ENCODE measurements around the gene VAV1.

DNA sequence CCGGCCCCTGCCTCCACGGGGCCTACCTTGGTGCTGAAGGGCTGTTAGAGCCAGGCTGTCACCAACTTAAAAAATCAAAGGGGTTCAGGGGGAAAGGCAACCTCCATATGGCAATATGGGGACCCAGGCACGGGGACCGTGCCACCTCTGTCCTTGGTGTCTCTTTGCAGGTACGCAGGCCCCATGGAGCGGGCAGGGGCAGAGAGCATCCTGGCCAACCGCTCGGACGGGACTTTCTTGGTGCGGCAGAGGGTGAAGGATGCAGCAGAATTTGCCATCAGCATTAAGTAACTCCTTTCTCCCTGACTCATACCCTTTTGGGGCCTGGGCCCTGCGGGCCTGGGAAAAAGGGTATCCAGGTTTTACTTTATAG, 75.3 kb downstream of the VAV1 start:
- TF ChIP-seq CTCF (IDR thresholded peaks at IDR 0.05): no peak
- TF ChIP-seq REST (IDR thresholded peaks at IDR 0.05; ENCODE audit: insufficient read depth in 1 of 2, low read depth in 2 of 2, low read length in 1 of 2): no peak
